Body of pancreas (tissue), 4 donors: ENCODE measurements around the gene HIC1. TPM values are rescaled to one million over a fixed set of nuclear protein-coding genes. Genes with fewer than 3 reads are reported as not detected.

ENCODE experiments used
- ATAC-seq: fragments of 150-250 bp; one replicate; pipeline ENCODE4 v1.9.1; 2016
- DNase-seq, 4 donors: peaks; one replicate each; pipeline ENCODE4 v3.0.0-alpha.2; 2019
- H3K27ac ChIP-seq, 4 donors: fragments of 200-600 bp; sonication (generic); 1 replicate in 3 of 4; 2 replicates in 1 of 4; pipeline versions ENCODE4 v1.5.1 to v1.6.1; 2016 to 2019; ENCODE audit warnings: mild to moderate bottlenecking in 1 of 4, mixed read lengths in 1 of 4, moderate library complexity in 1 of 4
- H3K27me3 ChIP-seq, 2 donors: fragments of 200-600 bp; sonication (generic); one replicate each; pipeline ENCODE4 v1.6.0; 2016; ENCODE audit warnings: mild to moderate bottlenecking in 1 of 2
- H3K36me3 ChIP-seq, 2 donors: fragments of 200-600 bp; sonication (generic); replicated peaks in 1 of 2; 2 replicates each; pipeline ENCODE4 v1.5.1; 2016; ENCODE audit warnings: low read depth in 2 of 2; ENCODE audit not compliant: insufficient read depth in 1 of 2
- H3K4me1 ChIP-seq: fragments of 200-600 bp; sonication (generic); one replicate; pipeline ENCODE4 v1.6.0; 2016
- H3K4me3 ChIP-seq, 2 donors: fragments of 200-600 bp; sonication (generic); 1 replicate in 1 of 2; 2 replicates in 1 of 2; pipeline ENCODE4 v1.5.1; 2016 to 2019
- H3K9me3 ChIP-seq, 3 donors: fragments of 200-600 bp; sonication (generic); 1 replicate in 2 of 3; 2 replicates in 1 of 3; pipeline ENCODE4 v1.5.1; 2016
- POLR2A ChIP-seq, 3 donors: fragments of 450-650 bp; IDR thresholded peaks; one replicate each; pipeline ENCODE4 v1.6.1; 2016; ENCODE audit warnings: antibody characterized with exemption in 3 of 3, mild to moderate bottlenecking in 2 of 3
- WGBS, 2 donors: methylation state at CpG; one replicate each; pipeline ENCODE4 v1.1.5; 2017; 5-methylcytosine and 5-hydroxymethylcytosine counted together
- intact Hi-C: fragments of 100-400 bp; cut with DNase I; formaldehyde crosslinking; loops from one replicate; pipeline ENCODE4 v1.15.1; 2023
- total RNA-seq, 2 donors: library from RNA; depleted of rRNA; stranded (reverse); fragments of >200 nt; gene quantifications; one replicate each; pipeline ENCODE4 v1.1.0, GENCODE V29; 2016
- TF ChIP-seq, protein P1 (sequence below), 7 experiments: fragments of 450-650 bp in 4 of 7; fragments of 200-600 bp in 3 of 7; sonication (generic) in 3 of 7; IDR thresholded peaks; one replicate each; pipeline ENCODE4 v1.5.1; 2016 to 2019; ENCODE audit warnings: antibody characterized with exemption in 7 of 7

HIC1 gene
- total RNA-seq, 2 donors from 2014 or later: 9.6 to 18.1 TPM

DNA sequence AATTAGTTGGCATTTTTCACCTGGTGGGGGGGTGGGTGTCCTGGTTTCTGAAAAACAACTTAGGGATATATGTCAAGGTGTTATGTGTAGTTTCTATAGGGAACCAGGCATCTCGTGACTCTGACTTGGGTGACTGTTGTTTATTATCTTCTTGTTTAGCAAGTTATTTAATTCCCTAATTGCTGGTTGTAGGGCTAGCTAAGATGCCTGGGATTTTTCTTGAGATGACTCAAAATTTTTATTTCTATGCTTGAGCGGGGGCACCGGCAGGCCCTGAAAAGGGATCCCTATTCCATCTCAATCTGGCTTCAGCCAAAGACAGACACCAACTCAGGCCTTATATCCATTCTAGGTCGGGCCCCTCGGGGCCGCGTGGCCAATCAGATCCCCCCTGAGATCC, 21.8 kb upstream of the HIC1 start:
- TF ChIP-seq, protein P1, sequence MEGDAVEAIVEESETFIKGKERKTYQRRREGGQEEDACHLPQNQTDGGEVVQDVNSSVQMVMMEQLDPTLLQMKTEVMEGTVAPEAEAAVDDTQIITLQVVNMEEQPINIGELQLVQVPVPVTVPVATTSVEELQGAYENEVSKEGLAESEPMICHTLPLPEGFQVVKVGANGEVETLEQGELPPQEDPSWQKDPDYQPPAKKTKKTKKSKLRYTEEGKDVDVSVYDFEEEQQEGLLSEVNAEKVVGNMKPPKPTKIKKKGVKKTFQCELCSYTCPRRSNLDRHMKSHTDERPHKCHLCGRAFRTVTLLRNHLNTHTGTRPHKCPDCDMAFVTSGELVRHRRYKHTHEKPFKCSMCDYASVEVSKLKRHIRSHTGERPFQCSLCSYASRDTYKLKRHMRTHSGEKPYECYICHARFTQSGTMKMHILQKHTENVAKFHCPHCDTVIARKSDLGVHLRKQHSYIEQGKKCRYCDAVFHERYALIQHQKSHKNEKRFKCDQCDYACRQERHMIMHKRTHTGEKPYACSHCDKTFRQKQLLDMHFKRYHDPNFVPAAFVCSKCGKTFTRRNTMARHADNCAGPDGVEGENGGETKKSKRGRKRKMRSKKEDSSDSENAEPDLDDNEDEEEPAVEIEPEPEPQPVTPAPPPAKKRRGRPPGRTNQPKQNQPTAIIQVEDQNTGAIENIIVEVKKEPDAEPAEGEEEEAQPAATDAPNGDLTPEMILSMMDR (IDR thresholded peaks at IDR 0.05): no peak
- no peak for TF ChIP-seq POLR2A (IDR thresholded peaks at IDR 0.05)
- WGBS, 2 donors: 83 to 85% methylated on average over 3 to 7 of the region's 7 CpGs
- ATAC-seq (no peak), DNase-seq (no peak)
- H3K27ac ChIP-seq: no peak overlapping the region
- no peak overlapping the region for H3K4me3 ChIP-seq
- H3K4me1 ChIP-seq: peaks cover 25% of the 10 kb centered on the region
- H3K27me3 ChIP-seq: no peaks in the 10 kb centered on the region
- peaks cover 0 to 13% of the 10 kb centered on the region in 2 donors for H3K36me3 ChIP-seq
- H3K9me3 ChIP-seq: no peaks in the 10 kb centered on the region
- intact Hi-C loops: no loop called here

DNA sequence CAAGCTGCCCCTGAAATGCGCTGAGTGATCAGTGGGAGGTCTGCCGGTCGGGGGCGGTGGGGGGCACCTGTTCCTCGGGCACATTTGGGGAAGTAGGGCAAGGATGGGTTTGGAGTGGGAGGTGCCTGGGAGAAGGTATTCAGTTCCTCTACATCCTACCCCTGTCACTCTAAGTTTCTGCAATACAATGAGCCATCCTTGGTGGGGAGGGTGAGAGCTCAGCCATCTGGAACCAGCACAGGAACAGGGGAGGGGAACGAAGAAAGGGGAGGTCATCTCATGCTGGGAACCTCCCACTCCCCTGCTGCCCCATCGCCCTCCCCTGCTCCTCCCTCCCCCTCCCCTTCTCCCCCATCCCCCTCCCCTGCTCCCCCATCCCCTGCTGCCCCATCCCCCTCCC, 20.7 kb upstream of the HIC1 start:
- H3K27me3 ChIP-seq: no peaks in the 10 kb centered on the region
- WGBS, 2 donors: 67 to 73% methylated on average over 2 to 7 of the region's 7 CpGs
- H3K36me3 ChIP-seq: peaks cover 0 to 13% of the 10 kb centered on the region in 2 donors
- no peaks in the 10 kb centered on the region for H3K9me3 ChIP-seq
- DNase-seq (no peak), ATAC-seq (no peak)
- no peak overlapping the region for H3K27ac ChIP-seq
- peaks cover 25% of the 10 kb centered on the region for H3K4me1 ChIP-seq
- H3K4me3 ChIP-seq: no peak overlapping the region
- TF ChIP-seq, protein P1 (IDR thresholded peaks at IDR 0.05): no peak
- TF ChIP-seq POLR2A (IDR thresholded peaks at IDR 0.05): no peak
- intact Hi-C loops: no loop called here

DNA sequence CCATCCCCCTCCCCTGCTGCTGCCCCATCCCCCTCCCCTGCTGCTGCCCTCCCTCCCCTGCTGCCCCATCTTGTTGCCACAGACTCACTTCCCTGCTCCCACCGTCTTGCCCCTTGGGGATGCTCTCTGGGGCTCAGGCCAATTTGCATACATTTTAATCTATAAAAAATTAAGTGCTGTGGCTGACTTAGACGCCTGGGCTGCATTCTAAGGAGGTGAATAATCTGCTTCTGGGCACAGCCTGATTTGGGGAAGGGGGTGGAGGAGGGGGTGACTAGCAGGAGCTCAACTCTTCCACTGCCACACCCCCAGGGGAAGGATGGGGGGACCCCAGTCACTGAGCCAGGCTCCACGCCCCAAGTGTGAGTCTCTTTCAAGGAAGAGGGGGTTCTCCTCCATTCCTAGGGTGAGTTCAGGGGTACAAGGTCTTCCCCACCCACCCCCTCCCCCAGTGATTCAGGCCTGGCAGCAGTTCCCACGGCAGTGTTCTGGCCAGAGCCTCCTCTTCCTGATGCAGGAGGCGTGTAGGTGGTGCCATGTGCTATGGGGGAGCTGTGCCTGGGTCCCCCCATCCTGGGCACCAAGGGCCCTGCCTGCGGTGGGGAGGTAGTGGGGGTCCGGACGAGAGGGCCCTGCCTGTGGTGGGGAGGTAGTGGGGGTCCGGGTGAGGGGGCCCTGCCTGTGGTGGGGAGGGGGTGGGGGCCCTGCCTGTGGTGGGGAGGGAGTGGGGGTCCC, 19.9 kb upstream of the HIC1 start:
- DNase-seq (no peak), ATAC-seq (no peak)
- WGBS, 2 donors: 52 to 93% methylated on average over 2 to 8 of the region's 9 CpGs
- no peak overlapping the region for H3K4me3 ChIP-seq
- no peak overlapping the region for H3K27ac ChIP-seq
- intact Hi-C loops: no loop called here
- TF ChIP-seq, protein P1 (IDR thresholded peaks at IDR 0.05): no peak
- no peak for TF ChIP-seq POLR2A (IDR thresholded peaks at IDR 0.05)
- peaks cover 20% of the 10 kb centered on the region for H3K4me1 ChIP-seq
- H3K27me3 ChIP-seq: no peaks in the 10 kb centered on the region
- peaks cover 0 to 13% of the 10 kb centered on the region in 2 donors for H3K36me3 ChIP-seq
- no peaks in the 10 kb centered on the region for H3K9me3 ChIP-seq

DNA sequence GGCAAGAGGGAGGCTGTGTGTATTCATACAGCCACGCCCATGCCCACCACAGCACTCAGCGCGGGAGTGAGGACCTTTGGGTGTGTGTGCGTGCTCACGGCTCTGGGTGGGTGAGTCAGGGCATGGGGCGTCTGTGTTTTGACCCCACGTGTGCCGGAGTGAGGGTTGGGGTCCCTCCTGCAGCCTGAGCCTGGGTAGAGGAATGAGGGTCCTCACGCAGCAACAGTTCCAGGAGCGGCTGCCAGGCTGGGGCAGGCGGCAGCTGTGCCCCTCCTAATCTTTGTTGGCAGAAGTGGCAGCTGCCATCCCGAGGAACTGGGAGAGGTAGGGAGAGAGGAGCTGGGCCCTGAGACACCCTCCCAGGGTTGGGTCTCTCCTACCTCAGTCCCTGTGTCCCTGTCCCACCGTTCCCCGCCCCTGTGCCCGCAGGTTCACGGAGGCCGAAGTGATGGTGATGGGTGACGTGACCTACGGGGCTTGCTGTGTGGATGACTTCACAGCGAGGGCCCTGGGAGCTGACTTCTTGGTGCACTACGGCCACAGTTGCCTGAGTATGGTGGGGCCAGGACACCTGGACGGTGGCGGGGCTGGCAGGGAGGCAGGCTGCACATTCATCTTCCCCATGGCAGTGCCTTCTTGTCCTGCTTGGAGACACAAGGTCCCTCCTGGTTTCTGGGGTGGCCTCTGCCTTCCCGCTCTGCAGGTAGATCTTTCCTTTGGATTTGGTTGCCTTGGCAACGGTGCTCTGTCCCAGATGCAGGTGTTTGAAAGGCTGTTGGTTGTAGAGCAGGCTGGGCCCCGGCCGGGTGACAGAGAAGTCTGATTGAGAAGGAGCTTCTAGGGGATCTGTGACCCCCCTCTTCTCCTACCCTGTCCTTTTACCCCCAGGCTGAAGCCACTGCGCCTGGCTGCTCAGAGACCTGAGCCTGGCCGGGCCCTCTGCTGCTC, 19.1 kb upstream of the HIC1 start:
- intact Hi-C loops: no loop called here
- H3K27ac ChIP-seq: no peak overlapping the region
- peaks cover 20% of the 10 kb centered on the region for H3K4me1 ChIP-seq
- H3K4me3 ChIP-seq: no peak overlapping the region
- H3K9me3 ChIP-seq: no peaks in the 10 kb centered on the region
- ATAC-seq: no peak
- WGBS, 2 donors: 85 to 86% methylated on average over 19 to 24 of the region's 29 CpGs
- no peaks in the 10 kb centered on the region for H3K27me3 ChIP-seq
- DNase-seq: no peak
- TF ChIP-seq, protein P1 (IDR thresholded peaks at IDR 0.05): no peak
- TF ChIP-seq POLR2A (IDR thresholded peaks at IDR 0.05): no peak
- H3K36me3 ChIP-seq: peaks cover 0 to 13% of the 10 kb centered on the region in 2 donors
